EH (cell line): ENCODE data around the gene GBX1.

Experiments
- DNase-seq: peaks from one replicate; pipeline ENCODE4 v3.0.0-alpha.2; 2015; ENCODE audit warnings: low read depth

GBX1 gene

GRCh38 chr7:151167197-151167961 is at the start of gene GBX1:
GBX1 (minus strand) TSS chr7:151167694; CDS start chr7:151167548, 146 bp downstream.
- DNase-seq = no peak

GRCh38 chr7:151215396-151215795 is 47.9 kb upstream of the GBX1 start:
- no peak for DNase-seq

GRCh38 chr7:151213826-151214225 is 46.3 kb upstream of the GBX1 start:
- DNase-seq = no peak

GRCh38 chr7:151212626-151213025 is 45.1 kb upstream of the GBX1 start:
- no peak for DNase-seq

- DNase-seq = no peak
Measured at GRCh38 chr7:151211155-151211772, 43.8 kb upstream of the GBX1 start.

GRCh38 chr7:151210087-151210854 is 42.8 kb upstream of the GBX1 start, which contains the start of gene H2BK1:
H2BK1 (minus strand) TSS chr7:151210488; CDS start chr7:151210318, 170 bp downstream.
- no peak for DNase-seq

GRCh38 chr7:151209588-151209987 is 42.1 kb upstream of the GBX1 start:
- DNase-seq = no peak

- DNase-seq = no peak
Measured at GRCh38 chr7:151208253-151208862, 40.9 kb upstream of the GBX1 start.

GRCh38 chr7:151207804-151208203 is 40.3 kb upstream of the GBX1 start:
- DNase-seq = no peak

- DNase-seq = no peak
Measured at GRCh38 chr7:151207315-151207714, 39.8 kb upstream of the GBX1 start.

- DNase-seq = no peak
Measured at GRCh38 chr7:151206914-151207313, 39.4 kb upstream of the GBX1 start.

GRCh38 chr7:151205730-151206129 is 38.2 kb upstream of the GBX1 start:
- DNase-seq = no peak

- no peak for DNase-seq
Measured at GRCh38 chr7:151204383-151205032, 37.0 kb upstream of the GBX1 start.

GRCh38 chr7:151202836-151203235 is 35.3 kb upstream of the GBX1 start:
- DNase-seq = no peak

GRCh38 chr7:151201751-151202150 is 34.3 kb upstream of the GBX1 start:
- no peak for DNase-seq

GRCh38 chr7:151201344-151201743 is 33.9 kb upstream of the GBX1 start:
- no peak for DNase-seq

GRCh38 chr7:151198945-151199848 is 31.7 kb upstream of the GBX1 start:
- no peak for DNase-seq

- DNase-seq = no peak
Measured at GRCh38 chr7:151197932-151198331, 30.4 kb upstream of the GBX1 start.

- DNase-seq = no peak
Measured at GRCh38 chr7:151195616-151196450, 28.3 kb upstream of the GBX1 start.

GRCh38 chr7:151194188-151194587 is 26.7 kb upstream of the GBX1 start:
- DNase-seq = no peak
